A549 (cell line): ENCODE data around the gene LRRC8E. TPM values are rescaled to one million over a fixed set of nuclear protein-coding genes. Genes with fewer than 3 reads are reported as not detected.
A peak's percentile ranks its signal among the peaks of the same experiment; 100 is the strongest.

Source experiments
- ATAC-seq, 2 experiments: fragments of 200-7000 bp in 1 of 2; fragments of >200 bp in 1 of 2; cut with Nextera tagmentation in 1 of 2; cut with Tn5 transposase in 1 of 2; 3 replicates each; pipeline versions ENCODE4 v1.8.0 to v1.9.1; 2018 to 2020; ENCODE audit warnings: mild to moderate bottlenecking in 1 of 2, moderate library complexity in 1 of 2
- CTCF ChIA-PET: fragments of 300-600 bp; sonication (Branson Sonifier 250); formaldehyde crosslinking; extraction: SDS; loops from one replicate; lab custom pipeline; 2021; ENCODE audit warnings: antibody characterized with exemption, inconsistent platforms; lab: Yijun Ruan, JAX
- POLR2A ChIA-PET: fragments of 350-600 bp; formaldehyde crosslinking; extraction: SDS; loops from one replicate; lab custom pipeline; 2021; ENCODE audit warnings: antibody characterized with exemption, inconsistent platforms; lab: Yijun Ruan, JAX
- DNase-seq, 2 experiments: peaks; one replicate each; pipeline versions ENCODE4 v3.0.0 to v3.0.0-alpha.2; 2011 to 2016; ENCODE audit warnings: low read depth in 1 of 2, low spot score in 1 of 2
- FAIRE-seq: peaks from 2 replicates; lab custom pipeline; 2011; peaks lifted over from hg19 to GRCh38; lab: Jason Lieb, UNC
- H3K27ac ChIP-seq, 2 experiments: fragments of >200 bp; sonication (Bioruptor Twin); formaldehyde crosslinking; 3 replicates each; pipeline ENCODE4 v1.5.1; 2016 to 2017
- H3K4me1 ChIP-seq: fragments of >200 bp; sonication (Bioruptor Twin); formaldehyde crosslinking; 3 replicates; pipeline ENCODE4 v1.6.1; 2016
- H3K4me2 ChIP-seq: fragments of >200 bp; sonication (Bioruptor Twin); formaldehyde crosslinking; 3 replicates; pipeline ENCODE4 v1.6.1; 2016
- H3K4me3 ChIP-seq: fragments of >200 bp; sonication (Bioruptor Twin); formaldehyde crosslinking; 3 replicates; pipeline ENCODE4 v1.5.1; 2016
- H3K9me3 ChIP-seq: fragments of >200 bp; sonication (Bioruptor Twin); formaldehyde crosslinking; 3 replicates; pipeline ENCODE4 v1.6.1; 2016
- ATOH8 ChIP-seq: fragments of 250-450 bp; sonication (Bioruptor Pico); IDR thresholded peaks from 2 replicates; pipeline ENCODE4 v1.5.0; 2020; ENCODE audit warnings: low read depth, mild to moderate bottlenecking, moderate library complexity
- BHLHE40 ChIP-seq: IDR thresholded peaks from 2 replicates; pipeline ENCODE4 v1.6.1; 2012; ENCODE audit warnings: low read depth, low read length, inconsistent platforms
- EHF ChIP-seq: fragments of 250-450 bp; sonication (Bioruptor Pico); IDR thresholded peaks from 2 replicates; pipeline ENCODE4 v1.5.0; 2020; ENCODE audit warnings: mild to moderate bottlenecking
- FOSB ChIP-seq: fragments of 250-450 bp; sonication (Bioruptor Pico); IDR thresholded peaks from 2 replicates; pipeline ENCODE4 v1.5.0; 2020; ENCODE audit warnings: mild to moderate bottlenecking, moderate library complexity
- FOSL2 ChIP-seq, 2 experiments: fragments of 450-650 bp in 1 of 2; fragments of >200 bp in 1 of 2; sonication (Bioruptor Twin) in 1 of 2; formaldehyde crosslinking; IDR thresholded peaks; 2 replicates each; pipeline versions ENCODE4 v1.5.0 to v1.6.1; 2016 to 2020; ENCODE audit warnings: mild to moderate bottlenecking in 1 of 2, moderate library complexity in 1 of 2
- HDAC2 ChIP-seq: fragments of 200-600 bp; sonication (generic); IDR thresholded peaks from 2 replicates; pipeline ENCODE4 v1.6.1; 2016
- HMGXB4 ChIP-seq: fragments of 250-450 bp; sonication (Bioruptor Pico); IDR thresholded peaks from 2 replicates; pipeline ENCODE4 v1.5.0; 2021; ENCODE audit warnings: mild to moderate bottlenecking, moderate library complexity, borderline replicate concordance
- HOXB13 ChIP-seq: fragments of 250-450 bp; sonication (Bioruptor Pico); IDR thresholded peaks from 2 replicates; pipeline ENCODE4 v1.5.0; 2020; ENCODE audit warnings: low read depth, mild to moderate bottlenecking, moderate library complexity
- MAZ ChIP-seq: fragments of 150-350 bp; IDR thresholded peaks from 2 replicates; pipeline ENCODE4 v1.6.1; 2014; ENCODE audit warnings: antibody characterized with exemption, low read depth, low read length, borderline replicate concordance
- NPAS2 ChIP-seq: fragments of 250-450 bp; sonication (Bioruptor Pico); IDR thresholded peaks from 2 replicates; pipeline ENCODE4 v1.8.0; 2022; ENCODE audit warnings: mild to moderate bottlenecking, moderate library complexity, borderline replicate concordance
- PHF8 ChIP-seq: fragments of 200-600 bp; sonication (generic); IDR thresholded peaks from 2 replicates; pipeline ENCODE4 v1.6.1; 2016; ENCODE audit warnings: low read depth, mild to moderate bottlenecking, antibody characterized with exemption, moderate library complexity, borderline replicate concordance
- POLR2A ChIP-seq: IDR thresholded peaks from 2 replicates; pipeline ENCODE4 v1.6.1; 2012; ENCODE audit warnings: mild to moderate bottlenecking, low read length
- POLR2AphosphoS2 ChIP-seq: conservative IDR thresholded peaks from 2 replicates; pipeline ENCODE4 v1.6.1; 2012; ENCODE audit warnings: low read length, improper control_type of control experiment, inconsistent platforms
- RCOR1 ChIP-seq: fragments of 150-350 bp; IDR thresholded peaks from 2 replicates; pipeline ENCODE4 v1.6.1; 2014; ENCODE audit warnings: antibody characterized with exemption, low read length, low read depth
- REST ChIP-seq: fragments of 200-600 bp; sonication (generic); IDR thresholded peaks from 2 replicates; pipeline ENCODE4 v1.6.1; 2016; ENCODE audit warnings: antibody characterized with exemption, mild to moderate bottlenecking, moderate library complexity
- SREBF2 ChIP-seq: fragments of 450-650 bp; IDR thresholded peaks from 2 replicates; pipeline ENCODE4 v1.6.1; 2014; ENCODE audit warnings: mild to moderate bottlenecking, moderate library complexity
- ZSCAN20 ChIP-seq: fragments of 250-450 bp; sonication (Bioruptor Pico); IDR thresholded peaks from 2 replicates; pipeline ENCODE4 v1.8.0; 2022; ENCODE audit warnings: mild to moderate bottlenecking, moderate library complexity
- WGBS: methylation state at CpG from one replicate; pipeline ENCODE4 v1.1.6; 2017; ENCODE audit errors: missing lambda C conversion rate; 5-methylcytosine and 5-hydroxymethylcytosine counted together
- polyA plus RNA-seq, 4 experiments: library from polyadenylated mRNA; depleted of rRNA in 3 of 4; stranded (reverse); fragments of >200 nt; fragmentation: RNase III in 1 of 4; extraction: RNeasy Plus Mini Kit Qiagen cat#74134 plus additional on column Dnase treatment in 1 of 4; gene quantifications; 2 replicates in 3 of 4; 3 replicates in 1 of 4; pipeline ENCODE4 v1.2.3, GENCODE V29; 2011 to 2017

Gene LRRC8E
- polyA plus RNA-seq, 2 of the 4 experiments (the other 2 are of a cell fraction) = 4.0 to 4.4 TPM

GRCh38 chr19:7947939-7948338, 59.6 kb downstream of the LRRC8E start:
- no peak for ATAC-seq
- TF ChIP-seq POLR2AphosphoS2 = no peak
- no peak for TF ChIP-seq EHF (CRISPR knock-in tag)
- TF ChIP-seq POLR2A = no peak
- no peak for TF ChIP-seq ATOH8 (CRISPR knock-in tag)
- TF ChIP-seq HOXB13 (CRISPR knock-in tag) = no peak
- TF ChIP-seq FOSB (CRISPR knock-in tag) = no peak
- no peak for TF ChIP-seq HDAC2
- no peak for TF ChIP-seq HMGXB4 (CRISPR knock-in tag)
- no peak for TF ChIP-seq ZSCAN20
- TF ChIP-seq FOSL2 (IDR thresholded peaks at IDR 0.05) = no peak
- TF ChIP-seq FOSL2 (CRISPR knock-in tag; IDR thresholded peaks at IDR 0.05) = no peak
- TF ChIP-seq MAZ = no peak
- TF ChIP-seq REST = no peak
- TF ChIP-seq PHF8 = no peak
- TF ChIP-seq NPAS2 = no peak
- TF ChIP-seq SREBF2 = no peak
- TF ChIP-seq BHLHE40 = no peak
- no peak for TF ChIP-seq RCOR1
- Histone ChIP-seq H3K4me2 (no peak overlapping the region), H3K4me1 (no peaks in the 10 kb centered on the region), H3K9me3 (no peaks in the 10 kb centered on the region; the same call in 2 of the 3 replicates), H3K27ac (no peak overlapping the region), H3K4me3 (no peak overlapping the region)
- WGBS = 73% methylated on average over 4 of the region's 4 CpGs
- peak in 1 of 2 experiments; percentile 31 for DNase-seq
- ChIA-PET POLR2A (no interaction called here), CTCF (interaction anchor here (5.8 kb wide), 1 partner anchor 304 kb away, joined by 64 read pairs; no protein-coding TSS in a partner anchor)
- no peak for FAIRE-seq

Other genes with a start within 250 kb of the LRRC8E start
- not detected in 2 replicates for gene RETN, start 219.5 kb upstream of the LRRC8E start, polyA plus RNA-seq (2011; rRNA removed)
- gene RETN, start 219.5 kb upstream of the LRRC8E start, polyA plus RNA-seq (2017; fragmentation: RNase III; extraction: RNeasy Plus Mini Kit Qiagen cat#74134 plus additional on column Dnase treatment) = not detected in 3 replicates
- 0.05 and 0.17 TPM in 2 replicates for gene MCEMP1, start 211.4 kb upstream of the LRRC8E start, polyA plus RNA-seq (2011; rRNA removed)
- gene MCEMP1, start 211.4 kb upstream of the LRRC8E start, polyA plus RNA-seq (2017; fragmentation: RNase III; extraction: RNeasy Plus Mini Kit Qiagen cat#74134 plus additional on column Dnase treatment) = not detected in 3 replicates
- 23.8 and 31.6 TPM in 2 replicates for gene TRAPPC5, start 207.7 kb upstream of the LRRC8E start, polyA plus RNA-seq (2011; rRNA removed)
- gene TRAPPC5, start 207.7 kb upstream of the LRRC8E start, polyA plus RNA-seq (2017; fragmentation: RNase III; extraction: RNeasy Plus Mini Kit Qiagen cat#74134 plus additional on column Dnase treatment) = 50.9 to 60.8 TPM (median 59.8 TPM) in 3 replicates
- not detected in 2 replicates for gene FCER2, start 186.4 kb upstream of the LRRC8E start, polyA plus RNA-seq (2011; rRNA removed)
- gene FCER2, start 186.4 kb upstream of the LRRC8E start, polyA plus RNA-seq (2017; fragmentation: RNase III; extraction: RNeasy Plus Mini Kit Qiagen cat#74134 plus additional on column Dnase treatment) = not detected in 3 replicates
- gene CLEC4G, start 156.4 kb upstream of the LRRC8E start, polyA plus RNA-seq (2011; rRNA removed) = not detected in 2 replicates
- not detected in 3 replicates for gene CLEC4G, start 156.4 kb upstream of the LRRC8E start, polyA plus RNA-seq (2017; fragmentation: RNase III; extraction: RNeasy Plus Mini Kit Qiagen cat#74134 plus additional on column Dnase treatment)
- not detected in 2 replicates for gene CD209, start 141.0 kb upstream of the LRRC8E start, polyA plus RNA-seq (2011; rRNA removed)
- gene CD209, start 141.0 kb upstream of the LRRC8E start, polyA plus RNA-seq (2017; fragmentation: RNase III; extraction: RNeasy Plus Mini Kit Qiagen cat#74134 plus additional on column Dnase treatment) = not detected in 3 replicates
- not detected in 2 replicates for gene CLEC4M, start 125.3 kb upstream of the LRRC8E start, polyA plus RNA-seq (2011; rRNA removed)
- gene CLEC4M, start 125.3 kb upstream of the LRRC8E start, polyA plus RNA-seq (2017; fragmentation: RNase III; extraction: RNeasy Plus Mini Kit Qiagen cat#74134 plus additional on column Dnase treatment) = not detected in 3 replicates
- gene EVI5L, start 58.3 kb upstream of the LRRC8E start, polyA plus RNA-seq (2011; rRNA removed) = 1.1 and 1.2 TPM in 2 replicates
- 1.2 to 2.3 TPM (median 1.8 TPM) in 3 replicates for gene EVI5L, start 58.3 kb upstream of the LRRC8E start, polyA plus RNA-seq (2017; fragmentation: RNase III; extraction: RNeasy Plus Mini Kit Qiagen cat#74134 plus additional on column Dnase treatment)
- 0.04 and 0.05 TPM in 2 replicates for gene PRR36, start 14.1 kb upstream of the LRRC8E start, polyA plus RNA-seq (2011; rRNA removed)
- gene PRR36, start 14.1 kb upstream of the LRRC8E start, polyA plus RNA-seq (2017; fragmentation: RNase III; extraction: RNeasy Plus Mini Kit Qiagen cat#74134 plus additional on column Dnase treatment) = 0.22 to 0.35 TPM (median 0.30 TPM) in 3 replicates
- 5.5 TPM in 2 replicates for gene MAP2K7, start 15.4 kb downstream of the LRRC8E start, polyA plus RNA-seq (2011; rRNA removed)
- 17.4 to 19.4 TPM (median 19.3 TPM) in 3 replicates for gene MAP2K7, start 15.4 kb downstream of the LRRC8E start, polyA plus RNA-seq (2017; fragmentation: RNase III; extraction: RNeasy Plus Mini Kit Qiagen cat#74134 plus additional on column Dnase treatment)
- 0.21 and 0.40 TPM in 2 replicates for gene TGFBR3L, start 26.3 kb downstream of the LRRC8E start, polyA plus RNA-seq (2011; rRNA removed)
- gene TGFBR3L, start 26.3 kb downstream of the LRRC8E start, polyA plus RNA-seq (2017; fragmentation: RNase III; extraction: RNeasy Plus Mini Kit Qiagen cat#74134 plus additional on column Dnase treatment) = 0.70 to 1.4 TPM (median 1.2 TPM) in 3 replicates
- 8.8 and 9.2 TPM in 2 replicates for gene SNAPC2, start 31.8 kb downstream of the LRRC8E start, polyA plus RNA-seq (2011; rRNA removed)
- 13.4 to 13.8 TPM (median 13.8 TPM) in 3 replicates for gene SNAPC2, start 31.8 kb downstream of the LRRC8E start, polyA plus RNA-seq (2017; fragmentation: RNase III; extraction: RNeasy Plus Mini Kit Qiagen cat#74134 plus additional on column Dnase treatment)
- 0.79 and 1.2 TPM in 2 replicates for gene CTXN1, start 37.6 kb downstream of the LRRC8E start, polyA plus RNA-seq (2011; rRNA removed)
- 7.9 to 10.7 TPM (median 9.9 TPM) in 3 replicates for gene CTXN1, start 37.6 kb downstream of the LRRC8E start, polyA plus RNA-seq (2017; fragmentation: RNase III; extraction: RNeasy Plus Mini Kit Qiagen cat#74134 plus additional on column Dnase treatment)
- 23.0 and 53.2 TPM in 2 replicates for gene TIMM44, start 55.2 kb downstream of the LRRC8E start, polyA plus RNA-seq (2011; rRNA removed)
- 29.7 to 37.9 TPM (median 33.4 TPM) in 3 replicates for gene TIMM44, start 55.2 kb downstream of the LRRC8E start, polyA plus RNA-seq (2017; fragmentation: RNase III; extraction: RNeasy Plus Mini Kit Qiagen cat#74134 plus additional on column Dnase treatment)
- gene ELAVL1, start 117.1 kb downstream of the LRRC8E start, polyA plus RNA-seq (2011; rRNA removed) = 39.3 and 44.4 TPM in 2 replicates
- gene ELAVL1, start 117.1 kb downstream of the LRRC8E start, polyA plus RNA-seq (2017; fragmentation: RNase III; extraction: RNeasy Plus Mini Kit Qiagen cat#74134 plus additional on column Dnase treatment) = 55.6 to 58.9 TPM (median 57.3 TPM) in 3 replicates
- gene CCL25, start 164.2 kb downstream of the LRRC8E start, polyA plus RNA-seq (2011; rRNA removed) = not detected in 2 replicates
- gene CCL25, start 164.2 kb downstream of the LRRC8E start, polyA plus RNA-seq (2017; fragmentation: RNase III; extraction: RNeasy Plus Mini Kit Qiagen cat#74134 plus additional on column Dnase treatment) = not detected in 3 replicates